GM18870 (cell line): Measurements from ENCODE around the gene DEGS2.
"Not testable (repeated sequence)": the region's sequence is repeated elsewhere in the genome, so short reads cannot be mapped to it uniquely, and the experiment has no call there.

ENCODE experiments used
- ATAC-seq: cut with Tn5 transposase; IDR thresholded peaks from one replicate; pipeline ENCODE4 v1.9.1; 2021; ENCODE audit warnings: moderate library complexity; ENCODE audit not compliant: unreplicated experiment

Gene DEGS2

DNA sequence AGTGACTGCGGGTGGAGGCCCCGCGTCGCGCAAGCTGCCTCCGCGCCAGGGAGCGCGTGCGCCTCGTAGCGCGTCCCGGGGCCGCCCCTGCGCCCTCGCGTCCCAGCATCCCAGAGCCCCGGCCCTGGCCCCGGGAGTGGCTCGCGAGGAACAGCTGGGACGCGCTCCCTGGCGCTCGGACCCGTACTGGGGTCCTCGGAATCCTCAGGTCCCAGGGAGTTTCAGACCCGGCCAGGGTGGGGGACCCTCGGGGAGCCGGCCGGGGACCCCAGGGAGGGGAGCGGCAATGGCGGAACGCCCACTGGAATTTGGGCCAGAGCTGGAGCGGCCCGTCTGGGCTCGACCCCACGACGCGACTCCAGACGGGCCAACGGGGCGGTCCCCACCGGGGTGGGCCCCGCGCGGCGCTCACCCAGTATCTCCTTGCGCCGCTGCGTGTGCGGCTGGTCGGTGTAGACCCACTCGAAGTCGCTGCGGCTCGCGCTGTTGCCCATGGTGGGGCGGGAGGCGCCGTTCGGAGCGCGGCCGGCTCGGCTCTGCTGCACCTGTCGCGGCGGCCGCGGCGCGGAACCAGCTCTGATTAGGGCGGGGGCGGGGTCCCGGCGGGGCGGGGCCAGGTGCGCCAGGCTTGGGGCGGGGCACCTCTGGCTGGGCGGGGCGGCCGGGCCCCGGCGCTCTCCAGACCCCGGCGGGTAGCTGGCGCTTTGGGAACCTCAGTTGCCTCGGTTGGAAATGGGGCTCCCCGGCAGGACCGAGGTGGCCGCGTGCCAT lies at the start of gene DEGS2:
Gene DEGS2, minus strand, starts transcription at position 552 of the 771 bp plus-strand sequence. Its CDS starts 58 bp downstream, at position 494.
- no peak for ATAC-seq

DNA sequence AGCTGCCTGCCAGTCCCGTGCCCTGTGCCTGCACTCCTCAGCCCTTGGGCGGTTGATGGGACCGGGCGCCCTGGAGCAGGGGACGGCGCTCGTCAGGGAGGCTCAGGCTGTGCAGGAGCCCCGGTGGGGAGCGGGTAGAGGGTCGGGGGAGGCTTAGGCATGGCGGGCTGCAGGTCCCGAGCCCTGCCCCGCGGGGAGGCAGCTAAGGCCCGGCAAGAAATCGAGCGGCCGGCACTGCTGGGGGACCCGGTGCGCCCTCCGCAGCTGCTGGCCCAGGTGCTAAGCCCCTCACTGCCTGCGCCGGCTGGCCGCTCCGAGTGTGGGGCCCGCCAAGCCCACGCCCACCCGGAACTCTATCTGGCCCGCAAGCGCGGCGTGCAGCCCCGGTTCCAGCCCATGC lies 48.7 kb upstream of the DEGS2 start:
- ATAC-seq: not testable (repeated sequence)

DNA sequence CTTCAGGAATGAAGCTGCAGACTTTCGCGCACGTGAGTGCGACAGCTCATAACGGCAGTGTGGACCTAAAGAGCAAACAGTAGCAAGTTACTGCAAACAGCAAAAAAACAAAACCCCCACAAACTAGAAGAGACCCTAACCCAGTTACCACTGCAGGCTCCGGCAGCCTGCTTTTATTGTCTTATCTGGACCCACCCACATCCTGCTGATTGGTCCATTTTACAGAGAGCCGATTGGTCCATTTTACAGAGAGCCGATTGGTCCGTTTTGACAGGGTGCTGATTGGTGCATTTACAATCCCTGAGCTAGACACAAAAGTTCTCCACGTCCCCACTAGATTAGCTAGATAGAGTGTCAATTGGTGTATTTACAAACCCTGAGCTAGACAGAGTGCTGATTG lies 48.1 kb upstream of the DEGS2 start:
- ATAC-seq: not testable (repeated sequence)

DNA sequence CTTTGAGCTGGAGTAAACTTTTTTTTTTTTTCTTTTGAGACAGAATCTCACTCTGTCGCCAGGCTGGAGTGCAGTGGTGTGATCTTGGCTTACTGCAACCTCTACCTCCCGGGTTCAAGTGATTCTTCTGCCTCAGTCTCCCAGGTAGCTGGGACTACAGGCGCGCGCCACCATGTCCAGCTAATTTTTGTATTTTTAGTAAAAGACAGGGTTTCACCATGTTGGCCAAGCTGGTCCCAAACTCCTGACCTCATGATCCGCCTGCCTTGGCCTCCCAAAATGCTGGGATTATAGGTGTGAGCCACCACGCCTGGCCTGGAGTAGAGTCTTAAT lies 45.4 kb upstream of the DEGS2 start:
- ATAC-seq: not testable (repeated sequence)

DNA sequence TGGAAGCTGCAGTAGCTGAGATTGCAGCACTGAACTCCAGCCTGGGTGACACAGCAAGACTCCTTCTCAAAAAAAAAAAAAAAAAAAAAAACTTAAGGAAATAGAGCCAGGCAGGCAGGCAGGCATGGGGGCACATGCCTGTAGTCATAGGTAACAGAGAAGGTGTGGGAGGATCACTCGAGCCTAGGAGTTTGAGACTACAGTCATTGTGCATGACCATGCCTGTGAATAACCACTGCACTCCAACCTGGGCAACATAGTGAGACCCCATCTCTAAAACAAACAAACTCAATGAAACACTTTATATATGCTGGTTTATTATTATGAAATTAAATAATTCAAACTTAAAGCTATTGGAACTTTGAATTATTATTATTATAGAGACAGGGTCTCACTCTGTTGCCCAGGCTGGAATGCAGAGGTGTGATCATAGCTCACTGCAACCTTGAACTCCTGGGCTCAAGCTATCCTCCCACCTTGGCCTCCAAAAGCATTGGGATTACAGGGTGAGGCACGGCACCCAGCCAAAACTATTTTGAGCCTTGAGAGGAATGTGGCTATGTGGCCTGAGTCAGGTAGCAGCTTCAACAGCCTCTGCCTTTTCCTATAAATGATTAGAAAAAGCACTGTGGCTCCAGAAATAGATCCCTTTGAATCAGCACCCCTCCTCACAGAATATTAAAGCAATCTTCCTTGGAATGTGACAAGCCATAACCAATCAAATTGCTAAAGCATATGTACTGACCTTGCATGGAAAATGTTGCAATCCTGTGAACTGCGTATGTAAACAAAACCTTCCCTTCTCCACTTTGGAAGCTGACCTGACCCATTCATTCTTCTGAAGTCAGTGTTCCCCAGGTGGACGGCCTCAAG lies 44.8 kb upstream of the DEGS2 start:
- ATAC-seq: no peak

DNA sequence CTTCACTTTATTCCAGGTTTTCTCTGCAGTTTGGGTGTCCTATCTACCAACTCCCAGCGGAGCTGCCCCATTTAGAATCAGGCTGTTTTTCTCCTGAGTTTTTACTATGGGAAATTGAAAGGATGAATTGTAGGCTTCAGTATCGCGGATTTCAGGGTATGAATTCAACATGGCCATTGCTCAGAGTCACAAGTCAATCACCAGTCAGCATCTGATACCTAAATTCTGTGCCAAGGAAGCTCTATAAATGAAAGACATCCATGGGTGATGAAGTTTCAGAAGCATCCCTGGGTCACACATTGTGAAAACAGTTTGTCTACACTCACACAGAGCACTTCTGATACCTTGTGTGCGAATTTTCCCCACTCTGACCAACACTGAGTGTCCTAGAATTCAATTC lies 43.7 kb upstream of the DEGS2 start:
- ATAC-seq: no peak

DNA sequence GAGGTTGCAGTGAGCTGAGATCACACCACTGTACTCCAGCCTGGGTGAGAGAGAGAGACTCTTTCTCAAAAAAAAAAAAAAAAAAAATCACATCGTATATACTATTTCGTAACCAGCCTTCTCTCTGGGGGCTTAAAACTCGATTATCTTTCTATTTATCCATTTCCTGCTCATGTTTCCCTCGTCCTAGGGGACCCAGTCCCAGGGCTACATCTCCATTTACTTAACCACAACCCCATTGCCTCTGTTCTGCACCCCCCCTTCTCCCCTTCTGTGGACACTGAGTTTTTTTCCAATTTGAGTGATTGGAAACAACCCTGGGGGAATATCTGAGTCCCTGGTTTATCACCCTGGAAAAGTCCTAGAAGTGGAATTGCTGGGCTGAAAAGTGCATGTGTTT lies 43.3 kb upstream of the DEGS2 start:
- ATAC-seq: no peak

DNA sequence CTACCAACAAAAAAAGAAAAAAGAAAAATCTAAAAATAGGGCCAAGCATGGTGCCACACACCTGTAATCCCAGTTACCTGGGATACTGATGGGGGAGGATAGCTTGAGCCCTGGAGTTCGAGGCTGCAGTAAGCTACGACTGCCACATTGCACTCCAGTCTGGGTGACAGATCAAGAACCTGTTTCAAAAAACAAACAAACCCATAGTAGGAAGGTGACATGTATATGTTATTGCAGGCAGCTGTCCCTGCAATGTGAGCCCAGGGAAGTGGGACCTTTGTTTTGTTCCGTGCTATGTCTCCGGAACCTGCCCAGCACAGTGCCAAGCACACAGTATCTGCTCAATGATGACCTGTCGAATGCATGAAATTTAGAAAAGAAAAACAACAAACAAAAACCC lies 42.3 kb upstream of the DEGS2 start:
- no peak for ATAC-seq

DNA sequence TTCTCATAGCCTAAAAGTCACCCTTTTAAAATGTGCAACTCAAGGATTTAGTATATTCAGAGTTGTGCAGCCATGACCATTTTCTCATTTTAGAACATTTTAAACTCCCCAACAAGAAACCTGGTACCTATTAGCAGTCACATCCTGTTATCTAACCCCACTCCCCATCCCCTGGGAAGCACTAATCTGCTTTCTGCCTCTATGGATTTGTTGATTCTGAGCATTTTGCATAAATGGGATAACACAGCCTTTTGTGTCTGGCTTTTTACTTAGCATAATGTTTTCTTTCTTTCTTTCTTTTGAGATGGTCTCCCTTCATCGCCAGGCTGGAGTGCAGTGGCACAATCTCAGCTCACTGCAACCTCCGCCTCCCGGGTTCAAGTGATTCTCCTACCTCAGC lies 40.9 kb upstream of the DEGS2 start:
- no peak for ATAC-seq

DNA sequence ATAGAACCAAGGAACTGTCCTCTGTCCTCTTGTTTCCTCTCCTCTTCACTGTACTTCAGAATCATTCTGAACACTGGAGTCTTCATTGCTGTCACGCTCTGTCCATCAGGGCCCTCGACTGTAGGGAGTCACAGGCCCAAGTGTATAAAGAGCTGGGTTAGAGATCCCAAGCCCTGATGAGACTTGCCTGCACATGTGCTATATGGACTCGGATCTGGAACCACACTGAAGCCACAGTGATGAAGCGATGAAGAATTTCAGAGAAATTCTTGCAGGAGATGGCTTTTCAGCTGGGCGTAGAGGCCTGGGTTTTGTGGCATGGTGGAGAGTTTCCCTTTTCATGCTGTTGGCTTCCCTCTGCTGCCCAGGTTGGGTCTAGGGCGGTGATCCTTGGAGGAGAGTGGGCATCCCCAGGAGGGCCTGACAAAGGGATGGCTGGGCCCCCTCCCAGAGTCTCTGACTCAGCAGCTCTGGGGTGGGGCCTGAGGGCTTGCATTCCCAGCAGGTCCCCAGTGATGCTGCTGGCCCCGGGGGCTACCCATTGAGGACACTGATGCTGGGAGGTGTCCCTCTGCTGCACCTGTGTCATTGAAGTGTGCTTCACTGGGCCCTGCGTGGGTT lies 39.9 kb upstream of the DEGS2 start:
- no peak for ATAC-seq

DNA sequence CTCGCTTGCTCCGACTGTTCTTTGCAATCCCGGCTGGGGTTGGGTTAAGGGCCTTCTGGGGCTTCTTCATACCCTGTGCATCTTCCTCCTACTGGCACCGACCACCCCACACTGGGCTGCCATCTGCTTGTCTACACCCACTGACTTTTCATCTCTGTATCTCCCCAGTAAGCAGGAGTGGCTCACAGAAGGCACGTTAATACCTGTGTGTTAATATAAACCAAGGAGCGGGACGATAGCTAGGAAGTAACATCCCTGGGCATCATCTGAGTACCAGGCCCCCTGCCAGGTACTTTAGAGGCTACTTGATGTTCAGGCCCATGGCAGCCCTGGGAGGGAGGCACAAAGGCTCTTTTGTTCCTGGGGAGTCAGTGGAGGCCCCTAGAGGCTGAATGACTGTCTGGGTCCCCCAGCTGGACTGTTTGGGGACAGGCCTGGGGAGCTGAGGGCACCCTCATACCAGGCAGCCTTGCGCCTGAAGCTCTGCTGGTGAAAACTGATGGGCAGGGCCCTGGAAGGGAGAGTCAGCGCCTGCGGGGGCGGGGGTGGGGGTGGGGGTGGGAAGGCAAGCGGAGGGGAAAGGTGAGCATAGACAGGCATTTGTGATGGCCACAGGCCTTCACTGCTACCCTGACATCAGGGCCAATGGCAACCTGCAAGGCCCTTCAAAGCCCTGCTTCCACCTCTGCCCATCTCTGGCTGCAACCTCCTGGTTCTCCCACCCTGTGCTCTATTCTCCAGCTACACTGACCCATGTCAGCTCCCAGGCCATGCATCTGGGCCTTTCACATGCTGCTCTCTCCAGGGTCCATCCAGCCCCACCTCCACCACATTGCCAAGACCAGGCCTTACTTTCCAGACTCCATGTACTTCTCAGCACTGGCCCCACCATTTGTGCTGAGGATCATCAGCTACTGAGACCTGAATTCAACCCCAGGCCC lies 34.2 kb upstream of the DEGS2 start:
- ATAC-seq: no peak

DNA sequence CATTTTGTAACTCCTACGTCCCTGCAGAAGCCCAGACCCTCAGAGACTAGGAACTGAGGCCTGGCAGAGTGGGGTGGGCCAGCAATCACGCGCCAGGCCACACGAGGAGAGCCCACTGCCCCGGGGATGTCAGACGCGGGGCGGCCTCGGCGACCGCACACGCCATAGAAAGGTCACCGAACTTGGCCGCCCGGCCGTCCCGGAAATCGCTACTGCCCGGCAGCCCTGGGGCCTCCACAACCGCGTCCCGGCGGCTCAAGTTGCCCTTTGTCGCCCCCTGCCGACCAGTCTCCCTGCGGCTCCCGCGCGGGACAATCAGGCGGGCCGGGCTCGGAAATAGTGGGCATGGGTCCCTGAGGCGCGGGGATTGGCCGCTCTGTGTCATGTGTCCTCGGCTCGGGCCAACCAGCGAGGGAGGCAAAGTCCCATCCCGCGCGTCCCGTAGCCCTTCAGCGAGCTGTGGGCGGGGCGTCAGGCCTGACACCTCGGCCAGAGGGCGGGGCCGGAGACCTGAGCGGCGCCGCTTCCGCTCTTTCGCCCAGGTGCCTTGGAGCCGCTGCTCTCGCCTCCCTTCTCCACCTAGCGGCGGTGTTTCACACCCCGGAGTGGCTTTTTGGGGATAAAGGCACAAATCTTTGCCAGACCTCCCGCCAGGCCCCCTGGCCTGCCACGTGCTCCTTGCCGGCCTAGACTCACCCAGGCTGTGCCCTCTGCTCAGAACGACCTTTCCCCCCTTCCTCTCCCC lies 33.4 kb upstream of the DEGS2 start:
- peak; percentile 98 for ATAC-seq

DNA sequence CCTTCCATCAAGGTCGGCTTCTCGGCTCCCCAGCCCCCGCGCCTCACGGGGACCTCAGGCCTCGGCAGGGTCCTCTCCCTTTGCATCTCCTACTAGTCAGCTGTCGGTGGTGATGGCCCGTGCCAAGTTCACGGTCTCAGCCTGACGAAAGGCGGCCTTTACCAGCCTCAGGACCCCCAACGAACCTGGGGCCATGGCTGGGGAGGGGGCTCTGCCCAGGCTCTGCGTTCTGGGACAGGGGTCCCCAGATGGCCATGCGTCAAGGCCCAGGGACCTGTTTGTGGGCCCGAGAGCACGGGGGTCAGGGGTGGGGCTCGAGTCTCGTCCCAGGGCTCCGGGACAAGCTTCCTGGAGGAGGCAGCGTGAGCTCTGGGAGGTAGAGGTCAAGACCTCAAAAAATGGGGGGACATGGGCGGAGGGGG lies 32.8 kb upstream of the DEGS2 start:
- ATAC-seq: no peak

DNA sequence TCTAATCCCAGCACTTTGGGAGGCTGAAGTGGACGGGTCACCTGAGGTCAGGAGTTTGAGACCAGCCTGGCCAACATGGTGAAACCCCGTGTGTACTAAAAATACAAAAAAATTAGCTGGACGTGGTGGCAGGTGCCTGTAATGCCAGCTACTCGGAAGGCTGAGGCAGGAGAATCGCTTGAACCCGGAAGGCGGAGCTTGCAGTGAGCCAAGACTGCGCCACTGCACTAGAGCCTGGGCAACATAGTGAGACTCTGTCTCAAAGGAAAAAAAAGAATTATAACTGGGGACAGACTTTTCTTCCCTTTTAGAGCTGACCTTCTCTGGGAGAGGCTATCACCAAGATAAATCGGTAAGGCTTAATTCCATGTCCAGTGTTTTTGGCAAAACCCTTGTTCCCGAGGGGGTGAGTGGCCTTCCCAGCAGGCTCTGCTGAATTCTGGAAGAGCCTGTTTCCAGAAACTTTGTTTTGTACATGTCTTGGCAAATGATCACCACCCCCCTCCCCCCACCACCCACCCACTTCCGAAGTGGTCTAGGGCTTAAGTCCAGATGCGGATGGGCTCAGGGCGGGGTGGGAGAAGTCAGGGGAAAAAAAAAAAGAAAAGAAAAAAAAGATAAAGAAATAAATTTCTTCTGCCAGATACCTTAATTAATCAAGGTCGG lies 32.3 kb upstream of the DEGS2 start:
- no peak for ATAC-seq

DNA sequence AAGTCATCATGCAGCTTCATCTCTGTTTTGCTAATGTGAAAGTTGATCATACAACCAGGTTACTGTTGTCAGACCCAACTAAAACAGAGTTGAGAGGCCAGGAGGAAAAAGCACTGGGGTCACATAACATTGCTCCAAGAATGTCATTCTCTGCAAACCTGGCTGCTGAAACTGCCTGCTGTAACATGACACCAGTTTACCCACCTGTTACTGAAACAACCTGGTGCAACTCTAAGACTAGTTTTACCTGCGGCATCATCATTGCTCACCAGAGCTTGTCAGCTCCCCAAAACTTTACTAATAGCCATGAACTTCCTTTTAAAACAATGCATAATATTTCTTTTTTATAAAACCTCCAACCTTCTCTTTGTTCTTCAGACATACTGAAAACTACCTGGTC lies 30.7 kb upstream of the DEGS2 start:
- ATAC-seq: no peak

DNA sequence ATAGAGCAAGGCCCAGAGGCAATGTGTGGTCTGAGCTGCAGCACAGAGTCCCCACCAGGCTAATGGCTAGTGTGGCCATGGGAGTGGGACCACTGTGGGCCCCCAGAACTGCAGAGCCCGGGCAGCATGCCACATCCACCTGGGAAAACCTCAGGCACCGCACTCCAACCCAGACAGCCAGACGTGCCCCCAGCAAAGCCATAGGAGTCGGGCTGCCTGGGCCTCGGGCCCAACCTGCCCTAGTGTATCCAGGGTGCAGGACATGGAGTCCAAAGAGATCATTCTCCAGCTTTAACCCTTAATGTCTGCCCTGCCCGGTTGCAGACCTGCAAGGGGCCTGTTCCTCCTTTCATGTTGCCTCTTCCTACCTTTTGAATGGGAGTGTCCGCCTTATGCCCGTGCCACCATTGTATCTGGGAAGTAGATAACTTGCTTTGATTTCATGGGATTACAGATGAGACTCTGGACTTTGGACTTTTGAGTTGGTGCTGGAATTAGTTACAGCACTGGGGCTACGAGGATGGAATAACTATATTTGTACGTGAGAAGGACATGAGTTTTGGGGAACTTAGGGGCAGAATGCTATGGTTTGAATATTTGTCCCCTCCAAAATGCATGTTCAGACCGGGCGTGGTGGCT lies 29.1 kb upstream of the DEGS2 start:
- ATAC-seq: no peak

DNA sequence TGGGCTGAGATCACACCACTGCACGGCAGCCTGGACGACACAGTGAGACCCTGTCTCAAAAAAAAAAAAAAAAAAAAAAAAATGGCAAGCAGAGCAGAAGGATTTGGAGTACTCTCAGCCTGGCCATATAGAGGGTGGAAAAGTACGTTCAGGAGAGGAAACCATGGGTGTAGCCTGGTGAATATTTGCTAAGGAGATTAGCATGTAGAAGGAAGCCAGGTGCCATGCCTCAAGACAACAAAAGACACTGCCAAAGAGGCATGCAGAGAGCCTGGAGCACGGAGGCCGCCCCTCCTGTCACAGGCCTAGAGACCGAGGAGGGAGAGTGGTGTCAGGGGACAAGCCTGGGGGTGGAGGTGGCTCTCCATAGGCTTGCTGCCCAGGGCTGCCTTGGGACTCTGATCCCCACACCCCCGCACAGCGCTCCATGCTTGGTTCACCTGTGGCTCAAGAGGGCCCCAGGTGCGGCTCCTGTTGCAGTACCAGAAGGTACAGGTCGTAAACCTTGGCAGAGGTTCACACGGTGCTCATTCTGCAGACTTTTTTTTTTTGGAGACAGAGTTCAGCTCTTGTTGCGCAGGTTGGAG lies 27.9 kb upstream of the DEGS2 start:
- ATAC-seq: no peak

DNA sequence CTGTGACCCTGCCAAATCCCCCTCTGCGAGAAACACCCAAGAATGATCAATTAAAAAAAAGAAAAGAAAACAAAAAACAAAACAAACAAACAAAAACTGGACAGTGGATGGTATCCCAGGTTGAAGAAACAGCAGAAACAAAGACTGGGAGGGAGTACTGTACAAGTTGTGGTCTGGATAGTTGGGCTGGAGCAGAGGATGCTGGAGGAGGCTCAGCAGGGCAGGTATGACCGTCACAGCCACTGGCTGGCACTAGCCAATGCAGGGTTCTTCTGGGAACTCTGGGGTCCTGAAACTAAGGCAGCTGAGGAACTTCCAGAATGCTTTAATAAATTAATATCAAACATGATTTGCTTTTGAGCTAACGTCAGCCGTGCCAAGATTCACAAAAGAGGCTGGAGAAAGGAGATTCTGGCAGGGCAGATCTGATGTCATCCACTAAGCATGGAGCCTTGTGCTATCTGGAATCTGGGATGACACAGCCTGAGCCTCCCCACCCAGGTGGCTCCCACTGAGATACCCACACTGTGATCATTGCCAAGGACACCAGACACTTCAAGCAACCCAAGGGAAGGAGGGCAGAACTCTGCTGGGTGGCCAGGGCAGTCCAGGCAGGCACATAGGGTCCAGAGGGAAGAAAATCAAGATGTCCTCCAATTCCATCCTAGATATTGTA lies 22.6 kb upstream of the DEGS2 start:
- not testable (repeated sequence) for ATAC-seq
